Measurements from ENCODE around the gene RXFP1. TPM values are rescaled to one million over a fixed set of nuclear protein-coding genes. Genes with fewer than 3 reads are reported as not detected.

The RXFP1 gene
- total RNA-seq: 1.3 and 18.6 TPM in 2 replicates

GRCh38 chr4:158521484-158522088 is at the start of gene RXFP1:
TSS of gene RXFP1 (plus strand) at chr4:158521882. CDS start at chr4:158521977, 95 bp downstream.

GRCh38 chr4:158671665-158671914 is 149.9 kb downstream of the RXFP1 start, which contains the start of gene C4orf46:
TSS of gene C4orf46 (minus strand) at chr4:158671887. CDS start at chr4:158671801, 86 bp downstream.

GRCh38 chr4:158671915-158672806 is 150.5 kb downstream of the RXFP1 start, which contains the start of gene ETFDH:
TSS of gene ETFDH (plus strand) at chr4:158672296. CDS start at chr4:158672457, 161 bp downstream.

Other genes starting within 250 kb of the RXFP1 start
- gene C4orf46, start 150.0 kb downstream of the RXFP1 start, total RNA-seq: 11.0 and 17.3 TPM in 2 replicates
- 22.2 and 40.6 TPM in 2 replicates for gene ETFDH, start 150.4 kb downstream of the RXFP1 start, total RNA-seq
- 30.2 and 45.4 TPM in 2 replicates for gene PPID, start 201.5 kb downstream of the RXFP1 start, total RNA-seq
- 15.0 and 37.5 TPM in 2 replicates for gene FNIP2, start 247.1 kb downstream of the RXFP1 start, total RNA-seq

Measured in regular cardiac myocyte (primary cell).